ENCODE results near the gene PDZRN3.

The PDZRN3 gene

DNA sequence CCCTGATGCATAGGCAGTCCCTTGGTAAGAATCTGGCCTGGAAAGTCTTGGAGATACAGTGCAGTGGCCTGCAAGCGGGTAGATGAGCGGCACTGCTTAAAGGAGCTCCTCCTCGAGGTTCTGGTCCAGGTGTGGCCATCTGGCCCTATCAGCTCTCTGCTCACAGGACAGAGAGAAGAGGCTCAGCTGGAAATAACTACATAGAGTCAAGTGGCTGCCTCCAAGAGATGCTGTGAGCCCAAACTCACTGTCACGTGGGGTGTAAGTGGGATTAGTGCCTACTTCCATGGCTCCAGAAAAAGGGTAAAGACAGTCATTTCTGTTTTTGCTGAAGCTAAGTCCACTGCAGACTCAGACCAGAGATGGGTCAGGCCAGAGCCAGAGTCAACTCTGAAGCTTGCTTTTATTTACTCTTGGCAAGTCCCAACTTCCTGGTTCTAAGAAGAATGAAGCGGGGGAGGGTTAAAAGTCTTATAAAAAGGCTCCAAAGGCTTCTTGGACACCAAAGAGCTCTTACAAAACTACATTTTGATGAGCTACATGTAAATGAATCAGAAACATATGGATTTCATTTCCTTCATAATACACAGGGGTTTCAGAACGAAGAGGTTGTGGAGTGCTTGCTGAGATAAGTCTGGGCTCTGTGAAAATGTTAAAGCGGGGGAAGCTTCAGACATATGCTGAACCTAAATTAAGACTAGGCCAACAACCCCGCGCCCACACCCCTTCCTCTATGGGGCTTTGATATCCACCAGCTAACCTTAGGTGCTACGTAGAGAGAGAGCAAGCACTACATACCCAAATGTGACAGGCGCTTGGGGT lies 77.1 kb downstream of the PDZRN3 start:
- H3K4me3 ChIP-seq (replicated peaks; ENCODE audit: insufficient read depth, low read length): no peak overlapping the region
- DNase-seq (ENCODE audit: low read depth in 1 of 2, low spot score in 1 of 2): no peak

DNA sequence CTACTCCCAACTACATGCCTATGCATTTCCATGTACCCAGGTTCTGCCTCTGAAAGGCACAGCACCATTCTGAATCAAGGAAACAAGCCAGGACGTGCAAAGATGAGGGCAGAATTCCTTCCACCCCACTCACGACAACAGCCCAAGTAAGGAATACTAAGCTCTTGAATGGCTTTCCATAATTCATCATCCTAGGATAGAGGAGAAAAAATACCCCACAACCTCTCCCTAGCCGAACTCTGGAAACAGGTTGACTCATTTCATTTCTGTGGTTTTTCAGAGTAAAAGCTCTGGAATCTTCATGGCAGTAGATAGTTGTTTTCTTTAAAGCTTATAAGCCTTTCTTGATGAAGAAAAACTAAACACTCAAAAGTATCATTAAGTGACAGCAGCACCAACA lies 77.8 kb downstream of the PDZRN3 start:
- H3K27ac ChIP-seq (replicated peaks): no peak overlapping the region
- H3K4me3 ChIP-seq (replicated peaks; ENCODE audit: insufficient read depth, low read length): no peak overlapping the region
- no peak for TF ChIP-seq POLR2AphosphoS5 (IDR thresholded peaks at IDR 0.05; ENCODE audit: low read depth)
- no peaks in the 10 kb centered on the region for H3K27me3 ChIP-seq (ENCODE audit: insufficient read depth, poor library complexity, severe bottlenecking)
- no peak for DNase-seq (ENCODE audit: low read depth in 1 of 2, low spot score in 1 of 2)

More for the DNA sequence above, 77.1 kb downstream of the PDZRN3 start:
- H3K27ac ChIP-seq (replicated peaks): no peak overlapping the region
- no peaks in the 10 kb centered on the region for H3K27me3 ChIP-seq (ENCODE audit: insufficient read depth, poor library complexity, severe bottlenecking)
- TF ChIP-seq, protein P1, sequence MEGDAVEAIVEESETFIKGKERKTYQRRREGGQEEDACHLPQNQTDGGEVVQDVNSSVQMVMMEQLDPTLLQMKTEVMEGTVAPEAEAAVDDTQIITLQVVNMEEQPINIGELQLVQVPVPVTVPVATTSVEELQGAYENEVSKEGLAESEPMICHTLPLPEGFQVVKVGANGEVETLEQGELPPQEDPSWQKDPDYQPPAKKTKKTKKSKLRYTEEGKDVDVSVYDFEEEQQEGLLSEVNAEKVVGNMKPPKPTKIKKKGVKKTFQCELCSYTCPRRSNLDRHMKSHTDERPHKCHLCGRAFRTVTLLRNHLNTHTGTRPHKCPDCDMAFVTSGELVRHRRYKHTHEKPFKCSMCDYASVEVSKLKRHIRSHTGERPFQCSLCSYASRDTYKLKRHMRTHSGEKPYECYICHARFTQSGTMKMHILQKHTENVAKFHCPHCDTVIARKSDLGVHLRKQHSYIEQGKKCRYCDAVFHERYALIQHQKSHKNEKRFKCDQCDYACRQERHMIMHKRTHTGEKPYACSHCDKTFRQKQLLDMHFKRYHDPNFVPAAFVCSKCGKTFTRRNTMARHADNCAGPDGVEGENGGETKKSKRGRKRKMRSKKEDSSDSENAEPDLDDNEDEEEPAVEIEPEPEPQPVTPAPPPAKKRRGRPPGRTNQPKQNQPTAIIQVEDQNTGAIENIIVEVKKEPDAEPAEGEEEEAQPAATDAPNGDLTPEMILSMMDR (IDR thresholded peaks at IDR 0.05; ENCODE audit: insufficient read depth, low read length): no peak
- TF ChIP-seq, protein P2, sequence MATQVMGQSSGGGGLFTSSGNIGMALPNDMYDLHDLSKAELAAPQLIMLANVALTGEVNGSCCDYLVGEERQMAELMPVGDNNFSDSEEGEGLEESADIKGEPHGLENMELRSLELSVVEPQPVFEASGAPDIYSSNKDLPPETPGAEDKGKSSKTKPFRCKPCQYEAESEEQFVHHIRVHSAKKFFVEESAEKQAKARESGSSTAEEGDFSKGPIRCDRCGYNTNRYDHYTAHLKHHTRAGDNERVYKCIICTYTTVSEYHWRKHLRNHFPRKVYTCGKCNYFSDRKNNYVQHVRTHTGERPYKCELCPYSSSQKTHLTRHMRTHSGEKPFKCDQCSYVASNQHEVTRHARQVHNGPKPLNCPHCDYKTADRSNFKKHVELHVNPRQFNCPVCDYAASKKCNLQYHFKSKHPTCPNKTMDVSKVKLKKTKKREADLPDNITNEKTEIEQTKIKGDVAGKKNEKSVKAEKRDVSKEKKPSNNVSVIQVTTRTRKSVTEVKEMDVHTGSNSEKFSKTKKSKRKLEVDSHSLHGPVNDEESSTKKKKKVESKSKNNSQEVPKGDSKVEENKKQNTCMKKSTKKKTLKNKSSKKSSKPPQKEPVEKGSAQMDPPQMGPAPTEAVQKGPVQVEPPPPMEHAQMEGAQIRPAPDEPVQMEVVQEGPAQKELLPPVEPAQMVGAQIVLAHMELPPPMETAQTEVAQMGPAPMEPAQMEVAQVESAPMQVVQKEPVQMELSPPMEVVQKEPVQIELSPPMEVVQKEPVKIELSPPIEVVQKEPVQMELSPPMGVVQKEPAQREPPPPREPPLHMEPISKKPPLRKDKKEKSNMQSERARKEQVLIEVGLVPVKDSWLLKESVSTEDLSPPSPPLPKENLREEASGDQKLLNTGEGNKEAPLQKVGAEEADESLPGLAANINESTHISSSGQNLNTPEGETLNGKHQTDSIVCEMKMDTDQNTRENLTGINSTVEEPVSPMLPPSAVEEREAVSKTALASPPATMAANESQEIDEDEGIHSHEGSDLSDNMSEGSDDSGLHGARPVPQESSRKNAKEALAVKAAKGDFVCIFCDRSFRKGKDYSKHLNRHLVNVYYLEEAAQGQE (IDR thresholded peaks at IDR 0.05; ENCODE audit: insufficient replicate concordance, low read depth): no peak
- no peak for TF ChIP-seq SPI1 (IDR thresholded peaks at IDR 0.05; ENCODE audit: borderline replicate concordance, low read depth)

DNA sequence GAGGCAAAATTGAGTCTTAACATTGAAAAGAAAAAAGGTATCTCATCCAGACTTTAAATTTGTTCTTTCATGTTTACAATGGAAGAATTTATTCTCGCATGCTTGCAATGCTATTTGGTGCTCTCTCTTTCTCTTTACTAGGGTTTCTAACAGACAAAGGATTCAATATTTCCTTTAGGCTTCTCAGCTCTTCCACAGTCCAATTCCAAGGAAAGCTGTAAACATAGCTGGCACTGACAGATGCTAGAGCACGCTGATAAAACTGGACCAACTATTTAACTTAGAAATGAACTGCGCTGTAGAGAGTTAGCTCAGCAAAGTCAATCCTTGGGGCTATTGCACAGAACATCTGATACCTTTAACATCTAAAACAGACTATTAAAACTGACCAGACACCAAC lies 81.3 kb downstream of the PDZRN3 start:
- H3K4me3 ChIP-seq (replicated peaks; ENCODE audit: insufficient read depth, low read length): no peak overlapping the region
- H3K27me3 ChIP-seq (ENCODE audit: insufficient read depth, poor library complexity, severe bottlenecking): no peaks in the 10 kb centered on the region
- no peak for DNase-seq (ENCODE audit: low read depth in 1 of 2, low spot score in 1 of 2)
- TF ChIP-seq POLR2AphosphoS5 (IDR thresholded peaks at IDR 0.05; ENCODE audit: low read depth) (no peak), SPI1 (IDR thresholded peaks at IDR 0.05; ENCODE audit: borderline replicate concordance, low read depth) (no peak)
- TF ChIP-seq, protein P1 (IDR thresholded peaks at IDR 0.05; ENCODE audit: insufficient read depth, low read length): no peak
- H3K27ac ChIP-seq (replicated peaks): no peak overlapping the region

DNA sequence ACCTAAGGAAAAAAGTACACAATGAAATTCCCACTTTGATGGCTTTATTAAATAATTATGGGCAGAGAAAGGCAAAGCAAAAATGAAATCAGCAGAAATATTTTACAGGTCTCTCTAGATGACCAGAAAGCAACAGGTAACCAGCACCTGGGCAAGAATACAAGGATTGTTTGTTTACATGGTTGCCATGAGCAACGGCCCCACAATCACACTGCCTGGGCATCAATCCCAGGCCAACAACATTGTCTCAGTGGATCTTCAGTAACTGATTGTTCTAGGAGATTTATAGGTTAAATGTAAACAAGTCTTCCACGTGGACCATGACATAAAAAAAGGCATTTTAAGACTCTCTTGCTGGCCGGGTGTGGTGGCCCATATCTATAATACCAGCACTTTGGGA lies 82.6 kb downstream of the PDZRN3 start:
- no peak for DNase-seq (ENCODE audit: low read depth in 1 of 2, low spot score in 1 of 2)
- TF ChIP-seq SPI1 (IDR thresholded peaks at IDR 0.05; ENCODE audit: borderline replicate concordance, low read depth): no peak
- TF ChIP-seq, protein P1 (IDR thresholded peaks at IDR 0.05; ENCODE audit: insufficient read depth, low read length): no peak
- TF ChIP-seq POLR2AphosphoS5 (IDR thresholded peaks at IDR 0.05; ENCODE audit: low read depth): no peak

DNA sequence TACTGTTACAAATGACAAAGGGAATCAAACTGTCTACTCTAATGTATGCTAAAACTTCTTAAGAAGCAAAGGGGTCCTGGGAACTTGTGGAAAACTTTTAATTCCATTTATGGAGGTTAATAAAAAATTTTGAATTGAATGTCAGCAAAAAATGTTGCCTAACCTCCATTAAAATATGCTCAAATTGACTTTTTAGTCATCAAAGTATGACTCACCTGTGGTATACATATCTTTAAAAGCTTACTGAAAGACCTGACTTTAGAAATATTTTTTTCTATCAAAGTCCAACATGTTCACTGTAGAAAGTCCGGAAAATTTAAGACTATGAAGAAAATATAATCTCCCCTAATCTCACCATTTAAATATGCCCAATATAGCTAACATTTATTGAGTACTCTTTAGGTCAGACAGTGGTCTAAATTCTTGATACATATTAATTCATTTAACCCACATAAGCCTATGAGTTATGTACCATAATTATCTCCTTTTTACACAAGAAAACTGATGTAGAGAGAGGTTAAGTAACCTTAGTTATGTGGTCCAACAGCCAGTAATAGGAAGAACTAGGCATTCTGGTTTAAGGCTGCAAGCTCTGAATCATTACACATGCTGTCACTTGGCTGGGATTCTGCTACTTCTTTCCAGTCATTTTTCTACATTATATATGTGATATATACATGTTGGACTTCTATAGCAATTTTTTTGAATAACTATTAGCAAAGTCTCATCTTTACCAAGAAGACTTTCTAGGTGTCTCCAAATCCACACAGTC lies 83.6 kb downstream of the PDZRN3 start:
- TF ChIP-seq, protein P2 (IDR thresholded peaks at IDR 0.05; ENCODE audit: insufficient replicate concordance, low read depth): no peak
- TF ChIP-seq, protein P1 (IDR thresholded peaks at IDR 0.05; ENCODE audit: insufficient read depth, low read length): no peak
- TF ChIP-seq SPI1 (IDR thresholded peaks at IDR 0.05; ENCODE audit: borderline replicate concordance, low read depth) (no peak), GABPA (IDR thresholded peaks at IDR 0.05; ENCODE audit: low read depth) (no peak), POLR2AphosphoS5 (IDR thresholded peaks at IDR 0.05; ENCODE audit: low read depth) (no peak)
- Histone ChIP-seq H3K4me3 (replicated peaks; ENCODE audit: insufficient read depth, low read length) (no peak overlapping the region), H3K27me3 (ENCODE audit: insufficient read depth, poor library complexity, severe bottlenecking) (no peaks in the 10 kb centered on the region), H3K27ac (replicated peaks) (no peak overlapping the region)
- DNase-seq (ENCODE audit: low read depth in 1 of 2, low spot score in 1 of 2): no peak

More for the DNA sequence above, 82.6 kb downstream of the PDZRN3 start:
- Histone ChIP-seq H3K27ac (replicated peaks) (no peak overlapping the region), H3K4me3 (replicated peaks; ENCODE audit: insufficient read depth, low read length) (no peak overlapping the region), H3K27me3 (ENCODE audit: insufficient read depth, poor library complexity, severe bottlenecking) (no peaks in the 10 kb centered on the region)
